ENCODE data around the gene RAD51B. TPM values are rescaled to one million over a fixed set of nuclear protein-coding genes. Genes with fewer than 3 reads are reported as not detected.

Gene RAD51B
- total RNA-seq, 1 experiment from 2014 or later, result 20.0 TPM

DNA sequence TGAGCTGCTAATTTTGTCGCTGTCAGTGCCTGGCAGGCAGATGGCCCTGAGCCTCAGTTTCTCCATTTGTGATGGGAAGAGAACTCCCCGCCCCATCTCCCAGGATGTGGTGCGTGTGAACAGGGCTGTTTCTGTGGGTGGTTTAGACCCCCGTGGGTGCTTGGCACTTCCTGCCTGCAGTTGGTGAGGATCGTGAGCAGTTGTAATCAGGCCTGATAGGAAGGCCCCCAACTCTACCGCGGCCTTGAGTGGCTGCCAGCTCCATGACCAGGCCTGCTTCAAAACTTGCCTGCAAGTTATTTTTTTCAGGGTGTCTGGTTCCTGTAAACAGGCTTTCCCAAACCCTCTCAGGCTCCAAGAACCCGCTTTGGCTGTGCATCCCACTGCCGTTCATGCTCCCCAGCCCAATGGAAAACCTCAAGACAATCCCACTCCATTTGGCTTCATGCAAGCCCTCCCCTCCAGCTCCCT, 834.9 kb downstream of the RAD51B start:
- H3K36me3 ChIP-seq (ENCODE audit: control insufficient read depth in 1 of 2, insufficient read depth in 2 of 2, low read length in 2 of 2), result no peaks in the 10 kb centered on the region
- intact Hi-C loops (cut with micrococcal nuclease), result no loop called here
- no peaks in the 10 kb centered on the region for H3K79me2 ChIP-seq (ENCODE audit: insufficient read depth, low read length)
- H3K27ac ChIP-seq (ENCODE audit: low read depth, low read length), result no peak overlapping the region
- H3K27me3 ChIP-seq (ENCODE audit: insufficient read depth, low read length), result no peaks in the 10 kb centered on the region
- no peaks in the 10 kb centered on the region for H4K20me1 ChIP-seq (ENCODE audit: insufficient read depth)
- H3K4me3 ChIP-seq (replicated peaks in 1 of 2; ENCODE audit: low read depth in 1 of 2, low read length in 2 of 2), result no peak overlapping the region
- no peak overlapping the region for H2AFZ ChIP-seq (ENCODE audit: low read depth, low read length, poor library complexity, severe bottlenecking)
- no peak overlapping the region for H3K9ac ChIP-seq (ENCODE audit: low read length)
- POLR2A ChIA-PET, result no interaction called here
- no peaks in the 10 kb centered on the region for H3K9me2 ChIP-seq (ENCODE audit: insufficient read depth)
- no TSS peak for BruUV-seq (replicated peaks)
- no peaks in the 10 kb centered on the region for H3K9me3 ChIP-seq (ENCODE audit: control insufficient read depth in 1 of 2, insufficient read depth in 1 of 2, low read depth in 1 of 2, low read length in 2 of 2)
- no peak overlapping the region for H3K4me2 ChIP-seq (ENCODE audit: low read length)
- CTCF ChIA-PET, result no interaction called here
- TF ChIP-seq SRF (IDR thresholded peaks at IDR 0.05; ENCODE audit: low read depth), result no peak
- no peak for TF ChIP-seq EGR1 (IDR thresholded peaks at IDR 0.05; ENCODE audit: low read depth)
- TF ChIP-seq POLR2AphosphoS5 (IDR thresholded peaks at IDR 0.05; ENCODE audit: low read depth, low read length), result no peak
- TF ChIP-seq CEBPB (IDR thresholded peaks at IDR 0.05; ENCODE audit: low read depth), result no peak
- TF ChIP-seq YY1 (IDR thresholded peaks at IDR 0.05; ENCODE audit: extremely low read depth, insufficient replicate concordance, low read depth, low read length), result no peak
- TF ChIP-seq ELF1 (IDR thresholded peaks at IDR 0.05; ENCODE audit: borderline replicate concordance, low read depth), result no peak
- no peak for TF ChIP-seq JUND (IDR thresholded peaks at IDR 0.05)
- no peak for TF ChIP-seq EZH2phosphoT487 (IDR thresholded peaks at IDR 0.05; ENCODE audit: borderline replicate concordance)
- TF ChIP-seq SP1 (IDR thresholded peaks at IDR 0.05; ENCODE audit: low read depth), result no peak
- no peak for TF ChIP-seq CBX3 (IDR thresholded peaks at IDR 0.05; ENCODE audit: low read depth)
- TF ChIP-seq, protein P1, sequence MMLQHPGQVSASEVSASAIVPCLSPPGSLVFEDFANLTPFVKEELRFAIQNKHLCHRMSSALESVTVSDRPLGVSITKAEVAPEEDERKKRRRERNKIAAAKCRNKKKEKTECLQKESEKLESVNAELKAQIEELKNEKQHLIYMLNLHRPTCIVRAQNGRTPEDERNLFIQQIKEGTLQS (IDR thresholded peaks at IDR 0.05), result no peak
- TF ChIP-seq EZH2 (IDR thresholded peaks at IDR 0.05), result no peak
- RAD21 ChIA-PET (ENCODE audit: low non-redundant PET in 1 of 2, low total read pairs in 2 of 2, uncharacterized antibody in 2 of 2, unreplicated experiment in 2 of 2), result no interaction called here
- ATAC-seq, result no peak
- peaks cover 17 to 19% of the 10 kb centered on the region in 2 experiments; a peak in 2 of 4 replicates for H3K4me1 ChIP-seq (ENCODE audit: control insufficient read depth in 1 of 2, insufficient read depth in 2 of 2, low read length in 2 of 2)
- no peak for DNase-seq (ENCODE audit: low read depth, low spot score)

Measured in HCT116 (cell line).